Measurements from ENCODE around the gene MNDA.
"Not testable (repeated sequence)": the region's sequence is repeated elsewhere in the genome, so short reads cannot be mapped to it uniquely, and the experiment has no call there.

The MNDA gene

DNA sequence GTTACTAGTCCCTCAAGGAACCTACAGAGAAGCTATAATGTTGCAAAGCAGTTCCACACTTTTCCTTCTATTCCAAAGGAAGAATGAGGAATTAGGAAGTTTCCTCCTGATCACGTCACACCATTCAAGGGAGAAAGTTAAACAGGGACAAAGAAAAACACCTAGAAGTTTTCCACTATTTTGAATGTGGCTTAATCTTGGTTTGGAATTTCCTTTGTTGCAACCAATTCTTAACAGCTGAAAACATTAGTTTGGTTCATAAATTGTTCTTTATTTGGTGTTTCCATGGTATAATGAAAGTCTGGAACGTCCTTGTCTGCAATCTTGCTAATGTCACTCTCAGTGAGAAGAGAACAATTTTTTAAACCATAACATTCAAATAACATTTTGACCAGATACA, 8.4 kb downstream of the MNDA start:
- no peak for DNase-seq

- DNase-seq = no peak
Measured at GRCh38 chr1:158840236-158840635, 9.1 kb downstream of the MNDA start.

DNA sequence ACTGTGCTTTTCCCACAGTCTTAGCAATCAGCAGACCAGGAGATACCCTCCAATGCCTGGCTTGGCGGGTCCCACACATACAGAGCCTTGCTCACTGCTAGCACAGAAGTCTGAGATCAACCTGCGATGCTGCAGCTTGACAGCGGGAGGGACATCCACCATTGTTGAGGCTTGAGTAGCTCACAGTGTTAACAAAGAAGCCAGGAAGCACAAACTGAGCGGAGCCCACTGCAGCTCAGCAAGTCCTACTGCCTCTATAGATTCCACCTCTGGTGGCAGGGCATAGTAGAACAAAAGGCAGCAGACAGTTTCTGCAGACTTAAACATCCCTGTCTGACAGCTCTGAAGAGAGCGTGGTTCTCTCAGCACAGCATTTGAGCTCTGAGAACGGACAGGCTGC, 33.4 kb downstream of the MNDA start:
- no peak for DNase-seq

DNA sequence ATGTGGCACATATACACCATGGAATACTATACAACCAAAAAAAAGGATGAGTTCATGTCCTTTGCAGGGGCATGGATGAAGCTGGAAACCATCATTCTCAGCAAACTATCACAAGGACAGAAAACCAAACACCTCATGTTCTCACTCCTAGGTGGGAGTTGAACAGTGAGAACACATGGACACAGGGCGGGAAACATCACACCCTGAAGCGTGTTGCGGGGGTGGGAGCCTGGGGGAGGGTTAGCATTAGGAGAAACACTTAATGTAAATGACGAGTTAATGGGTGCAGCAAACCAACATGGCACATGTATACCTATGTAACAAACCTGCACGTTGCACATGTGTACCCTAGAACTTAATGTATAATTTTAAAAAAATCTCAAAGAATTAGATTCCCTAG, 39.3 kb downstream of the MNDA start:
- DNase-seq = not testable (repeated sequence)

GRCh38 chr1:158873141-158873540, 42.0 kb downstream of the MNDA start:
- no peak for DNase-seq

GRCh38 chr1:158893654-158894053, 62.5 kb downstream of the MNDA start:
- DNase-seq = no peak

DNA sequence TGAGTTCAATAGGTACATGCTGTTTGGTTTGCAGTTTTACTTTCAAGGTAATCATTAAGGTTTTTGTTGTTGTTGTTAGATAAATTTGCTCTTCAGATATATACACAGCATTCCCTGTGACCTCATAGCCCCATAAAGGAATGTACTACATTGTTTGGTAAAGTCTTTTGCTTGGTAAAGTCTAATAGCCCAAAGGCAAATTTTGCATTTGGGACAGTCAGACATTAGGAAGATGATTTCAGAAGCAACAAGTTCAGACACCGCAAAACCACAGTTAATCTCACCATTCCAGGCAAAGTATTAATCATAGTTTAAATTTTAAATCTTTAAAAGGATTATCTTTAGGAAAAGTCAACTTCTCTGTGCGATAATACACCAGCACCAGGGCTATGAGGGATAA, 67.6 kb downstream of the MNDA start:
- no peak for DNase-seq

All from amniotic stem cell (primary cell).